ENCODE data around the gene TRAM2. TPM values are rescaled to one million over a fixed set of nuclear protein-coding genes. Genes with fewer than 3 reads are reported as not detected.

TRAM2 gene
- total and polyA plus RNA-seq, 2 of the 4 experiments (the other 2 are of a cell fraction): 77.2 to 95.7 TPM

DNA sequence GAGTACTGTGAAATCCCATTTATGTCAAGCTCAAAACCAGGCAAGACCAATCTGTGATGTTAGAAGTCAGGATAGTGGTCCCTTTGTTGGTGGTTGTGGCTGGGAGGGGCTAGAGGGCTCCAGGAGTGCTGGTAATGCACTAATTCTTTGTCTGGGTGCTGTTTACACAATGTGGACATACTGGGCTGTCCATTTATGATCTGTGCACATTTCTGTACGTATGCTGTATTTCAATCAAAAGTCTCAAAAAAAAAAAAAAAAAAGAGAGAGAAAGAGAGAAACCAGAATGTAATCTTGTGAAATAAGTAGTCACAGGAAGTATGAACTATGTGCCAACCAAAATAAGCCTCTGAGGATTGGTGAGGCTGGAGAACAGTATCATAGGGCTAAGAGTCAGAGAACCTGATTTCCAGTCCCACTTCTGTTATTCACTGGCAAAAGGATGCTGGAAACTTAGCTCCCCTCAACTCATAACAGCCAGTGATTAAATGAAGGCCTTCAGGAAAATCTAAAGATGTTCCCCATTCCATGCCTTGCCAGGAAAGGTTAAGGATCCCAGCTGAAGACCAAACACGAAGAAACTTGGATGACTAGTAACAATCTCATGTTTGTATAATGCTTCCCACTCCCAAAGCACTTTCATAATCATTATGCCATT lies 19.6 kb upstream of the TRAM2 start (continued):
- TF ChIP-seq, protein P1, sequence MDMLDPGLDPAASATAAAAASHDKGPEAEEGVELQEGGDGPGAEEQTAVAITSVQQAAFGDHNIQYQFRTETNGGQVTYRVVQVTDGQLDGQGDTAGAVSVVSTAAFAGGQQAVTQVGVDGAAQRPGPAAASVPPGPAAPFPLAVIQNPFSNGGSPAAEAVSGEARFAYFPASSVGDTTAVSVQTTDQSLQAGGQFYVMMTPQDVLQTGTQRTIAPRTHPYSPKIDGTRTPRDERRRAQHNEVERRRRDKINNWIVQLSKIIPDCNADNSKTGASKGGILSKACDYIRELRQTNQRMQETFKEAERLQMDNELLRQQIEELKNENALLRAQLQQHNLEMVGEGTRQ (IDR thresholded peaks at IDR 0.05; ENCODE audit: low read depth, low read length): no peak

DNA sequence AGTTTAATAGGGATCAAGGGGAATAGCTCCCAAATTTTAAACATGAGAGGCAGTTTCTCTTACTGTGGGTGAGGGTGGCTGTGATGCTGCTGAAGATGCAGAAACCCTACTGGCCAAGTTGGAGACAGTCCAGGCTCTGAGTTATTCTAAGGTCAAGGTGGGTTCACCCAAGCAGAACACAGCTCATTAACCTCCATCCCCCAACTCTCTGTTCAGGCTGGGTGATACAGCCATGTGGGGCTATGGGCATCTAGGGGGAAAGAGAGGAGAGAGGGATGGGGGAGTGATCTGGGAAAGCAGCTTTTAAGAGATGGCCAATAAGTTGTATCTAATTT lies 18.9 kb upstream of the TRAM2 start:
- peak overlapping the region; percentile 79 for H4K5ac ChIP-seq (ENCODE audit: low read depth, low read length)
- peak overlapping the region; percentile 96 for H3K18ac ChIP-seq (ENCODE audit: low read depth, low read length)
- peak overlapping the region; percentile 79 for H3K4me2 ChIP-seq (ENCODE audit: low read depth, low read length)
- H2AFZ ChIP-seq (replicated peaks; ENCODE audit: low read length, poor library complexity): peak overlapping the region; percentile 82
- no peaks in the 10 kb centered on the region for H3K9me3 ChIP-seq (ENCODE audit: control insufficient read depth, insufficient read depth, low read length)
- H3K23ac ChIP-seq (ENCODE audit: low read depth, low read length): peak overlapping the region; percentile 97
- BruUV-seq (replicated peaks): TSS peak; percentile 64
- H2BK20ac ChIP-seq (ENCODE audit: low read depth, low read length): peak overlapping the region; percentile 99
- peak overlapping the region; percentile 49 for H2AK9ac ChIP-seq (replicated peaks; ENCODE audit: low read depth, low read length, poor library complexity)
- in situ Hi-C loops (cut with MboI; ENCODE audit: low sequenced_read_pairs) (loop anchor here (5.0 kb wide), 1 partner anchor 178 kb away; no protein-coding TSS in a partner anchor), intact Hi-C loops (cut with micrococcal nuclease) (loop anchor here (1.0 kb wide), 1 partner anchor 175 kb away; the partner anchor contains the start of gene EFHC1), dilution Hi-C loops (cut with HindIII; ENCODE audit: low sequenced_read_pairs, unreplicated experiment) (no loop called here)
- H2BK120ac ChIP-seq (ENCODE audit: low read depth, low read length): peak overlapping the region; percentile 99
- H2BK15ac ChIP-seq (ENCODE audit: low read depth, low read length): peak overlapping the region; percentile 60
- no peaks in the 10 kb centered on the region for H3K36me3 ChIP-seq (ENCODE audit: control insufficient read depth, insufficient read depth, low read length)
- peak overlapping the region; percentile 70 for H3K14ac ChIP-seq (replicated peaks; ENCODE audit: low read depth, low read length)
- no peak overlapping the region for H3K4me3 ChIP-seq (ENCODE audit: insufficient read depth, low read depth, low read length)
- H3K27me3 ChIP-seq (ENCODE audit: control insufficient read depth, insufficient read depth, low read length): no peaks in the 10 kb centered on the region
- DNase-seq: no peak
- peak overlapping the region; percentile 90 for H2BK5ac ChIP-seq (ENCODE audit: low read depth, low read length, poor library complexity, severe bottlenecking)
- peaks cover 25% of the 10 kb centered on the region for H3K4me1 ChIP-seq (ENCODE audit: control insufficient read depth, insufficient read depth, low read length)
- peak overlapping the region; percentile 88 for H3K27ac ChIP-seq (ENCODE audit: insufficient read depth, low read length)
- H3K9me1 ChIP-seq (ENCODE audit: insufficient read depth, low read length): peaks cover 17% of the 10 kb centered on the region
- peak overlapping the region; percentile 59 for H3K9ac ChIP-seq (ENCODE audit: low read depth, low read length)
- POLR2A ChIA-PET (ENCODE audit: unreplicated experiment): interaction anchor here (0.7 to 1.6 kb wide), 7 partner anchors 19 to 435 kb away, joined by 3 to 9 read pairs (median 4); no protein-coding TSS in a partner anchor
- TF ChIP-seq BHLHE40 (IDR thresholded peaks at IDR 0.05; ENCODE audit: low read depth, low read length) (no peak), POLR2A (IDR thresholded peaks at IDR 0.05; ENCODE audit: low read depth, low read length) (no peak; the same call in 1 of the 2 replicates), CHD1 (IDR thresholded peaks at IDR 0.05; ENCODE audit: low read depth, low read length) (no peak), FOS (IDR thresholded peaks at IDR 0.05; ENCODE audit: low read depth, low read length) (no peak), NFE2L2 (IDR thresholded peaks at IDR 0.05; ENCODE audit: low read depth, low read length) (no peak), CEBPB (IDR thresholded peaks at IDR 0.05; ENCODE audit: low read depth, low read length) (no peak), MAFK (IDR thresholded peaks at IDR 0.05; ENCODE audit: low read depth, low read length) (no peak), RAD21 (IDR thresholded peaks at IDR 0.05; ENCODE audit: low read length) (no peak), SMC3 (IDR thresholded peaks at IDR 0.05; ENCODE audit: low read depth, low read length) (no peak)
- TF ChIP-seq, protein P1 (IDR thresholded peaks at IDR 0.05; ENCODE audit: low read depth, low read length): no peak
- TF ChIP-seq, protein P2, sequence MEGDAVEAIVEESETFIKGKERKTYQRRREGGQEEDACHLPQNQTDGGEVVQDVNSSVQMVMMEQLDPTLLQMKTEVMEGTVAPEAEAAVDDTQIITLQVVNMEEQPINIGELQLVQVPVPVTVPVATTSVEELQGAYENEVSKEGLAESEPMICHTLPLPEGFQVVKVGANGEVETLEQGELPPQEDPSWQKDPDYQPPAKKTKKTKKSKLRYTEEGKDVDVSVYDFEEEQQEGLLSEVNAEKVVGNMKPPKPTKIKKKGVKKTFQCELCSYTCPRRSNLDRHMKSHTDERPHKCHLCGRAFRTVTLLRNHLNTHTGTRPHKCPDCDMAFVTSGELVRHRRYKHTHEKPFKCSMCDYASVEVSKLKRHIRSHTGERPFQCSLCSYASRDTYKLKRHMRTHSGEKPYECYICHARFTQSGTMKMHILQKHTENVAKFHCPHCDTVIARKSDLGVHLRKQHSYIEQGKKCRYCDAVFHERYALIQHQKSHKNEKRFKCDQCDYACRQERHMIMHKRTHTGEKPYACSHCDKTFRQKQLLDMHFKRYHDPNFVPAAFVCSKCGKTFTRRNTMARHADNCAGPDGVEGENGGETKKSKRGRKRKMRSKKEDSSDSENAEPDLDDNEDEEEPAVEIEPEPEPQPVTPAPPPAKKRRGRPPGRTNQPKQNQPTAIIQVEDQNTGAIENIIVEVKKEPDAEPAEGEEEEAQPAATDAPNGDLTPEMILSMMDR (conservative IDR thresholded peaks at IDR 0.05; ENCODE audit: low read depth, low read length): no peak
- peaks cover 0 to 10% of the 10 kb centered on the region in 2 experiments; a peak in 1 of 4 replicates for H3K79me1 ChIP-seq (ENCODE audit: low read depth in 1 of 2, low read length in 2 of 2)
- peak overlapping the region; percentile 21 to 94 for H4K8ac ChIP-seq (ENCODE audit: low read depth in 2 of 2, low read length in 2 of 2)
- H3K4ac ChIP-seq (ENCODE audit: low read depth, low read length): peak overlapping the region; percentile 87
- no peak; the same call in 1 of the 2 replicates for ATAC-seq (ENCODE audit: low read depth)
- CTCF ChIA-PET: interaction anchor here (0.7 to 2.4 kb wide), 7 partner anchors 11 to 593 kb away, joined by 3 to 12 read pairs (median 3); partner anchors contain the start of genes MCM3 and TRAM2
- no peaks in the 10 kb centered on the region for H4K20me1 ChIP-seq (ENCODE audit: insufficient read depth, low read length)
- H4K91ac ChIP-seq (ENCODE audit: insufficient read depth, low read depth, low read length): peak overlapping the region; percentile 89
- peak overlapping the region; percentile 90 for H3K56ac ChIP-seq (ENCODE audit: extremely low read depth, insufficient read depth, low read length)
- H2AK5ac ChIP-seq (ENCODE audit: low read depth, low read length): peak overlapping the region; percentile 93

Data from IMR-90 (cell line).